Activated CD4-positive, alpha-beta T cell treated with anti-CD3 and anti-CD28 coated beads, Interleukin-2, amount 10 ng/mL, durations not matched to agents 7 days and 5 days (primary cell): ENCODE data around the gene EIF3B. TPM values are rescaled to one million over a fixed set of nuclear protein-coding genes. Genes with fewer than 3 reads are reported as not detected.
A peak's percentile ranks its signal among the peaks of the same experiment; 100 is the strongest.
"Not testable (repeated sequence)": the region's sequence is repeated elsewhere in the genome, so short reads cannot be mapped to it uniquely, and the experiment has no call there.

Experiments
- CTCF ChIA-PET: fragments of 350-600 bp; sonication (Branson Sonifier 250); formaldehyde crosslinking; loops from one replicate; lab custom pipeline; 2021; ENCODE audit warnings: antibody characterized with exemption; lab: Charles Lee
- POLR2A ChIA-PET: fragments of 350-600 bp; sonication (Branson Sonifier 250); formaldehyde crosslinking; loops from one replicate; lab custom pipeline; 2021; ENCODE audit warnings: antibody characterized with exemption; lab: Charles Lee
- DNase-seq: peaks from one replicate; pipeline ENCODE4 v3.0.0-alpha.2; 2020
- H3K27ac Mint-ChIP-seq: one replicate; pipeline ENCODE4 v1.8.0; 2021; ENCODE audit warnings: mild to moderate bottlenecking, moderate library complexity, mixed read lengths
- H3K27me3 Mint-ChIP-seq: one replicate; pipeline ENCODE4 v1.8.0; 2021; ENCODE audit warnings: mixed read lengths
- H3K36me3 Mint-ChIP-seq: one replicate; pipeline ENCODE4 v1.8.0; 2021; ENCODE audit warnings: low read depth, mixed read lengths
- H3K4me1 Mint-ChIP-seq: one replicate; pipeline ENCODE4 v1.8.0; 2021; ENCODE audit warnings: mixed read lengths
- H3K4me3 Mint-ChIP-seq: one replicate; pipeline ENCODE4 v1.8.0; 2021; ENCODE audit warnings: mild to moderate bottlenecking, moderate library complexity, mixed read lengths
- H3K9me3 Mint-ChIP-seq: one replicate; pipeline ENCODE4 v1.8.0; 2021; ENCODE audit warnings: mixed read lengths
- total RNA-seq, 2 experiments: library from RNA; stranded (reverse); gene quantifications; one replicate each; pipeline ENCODE4 v1.2.3, GENCODE V29; 2021

Gene EIF3B
- total RNA-seq, 2 experiments from 2014 or later: 148 to 158 TPM

GRCh38 chr7:2412587-2413201 lies 58.1 kb downstream of the EIF3B start:
- H3K9me3 Mint-ChIP-seq: no peaks in the 10 kb centered on the region
- CTCF ChIA-PET: interaction anchor here (1.1 to 1.3 kb wide), 2 partner anchors 10 kb away, joined by 3 to 5 read pairs; no protein-coding TSS in a partner anchor
- no peak overlapping the region for H3K27ac Mint-ChIP-seq
- peaks cover 66% of the 10 kb centered on the region for H3K4me1 Mint-ChIP-seq
- DNase-seq: no peak
- peaks cover 41% of the 10 kb centered on the region for H3K36me3 Mint-ChIP-seq
- no peaks in the 10 kb centered on the region for H3K27me3 Mint-ChIP-seq
- POLR2A ChIA-PET: no interaction called here
- H3K4me3 Mint-ChIP-seq: no peak overlapping the region

GRCh38 chr7:2416063-2416462 lies 61.4 kb downstream of the EIF3B start:
- H3K4me3 Mint-ChIP-seq: no peak overlapping the region
- H3K27me3 Mint-ChIP-seq: no peaks in the 10 kb centered on the region
- no peaks in the 10 kb centered on the region for H3K9me3 Mint-ChIP-seq
- POLR2A ChIA-PET: no interaction called here
- CTCF ChIA-PET: interaction anchor here (0.6 to 1.6 kb wide), 2 partner anchors 9 to 95 kb away, joined by 3 to 4 read pairs; no protein-coding TSS in a partner anchor
- peaks cover 31% of the 10 kb centered on the region for H3K36me3 Mint-ChIP-seq
- H3K27ac Mint-ChIP-seq: no peak overlapping the region
- H3K4me1 Mint-ChIP-seq: peaks cover 54% of the 10 kb centered on the region
- no peak for DNase-seq

GRCh38 chr7:2416650-2417049 lies 62.0 kb downstream of the EIF3B start:
- peaks cover 53% of the 10 kb centered on the region for H3K4me1 Mint-ChIP-seq
- H3K9me3 Mint-ChIP-seq: no peaks in the 10 kb centered on the region
- H3K27me3 Mint-ChIP-seq: no peaks in the 10 kb centered on the region
- ChIA-PET CTCF (interaction anchor here (0.9 to 1.6 kb wide), 2 partner anchors 9 to 960 kb away, joined by 3 to 4 read pairs; no protein-coding TSS in a partner anchor), POLR2A (no interaction called here)
- DNase-seq: no peak
- H3K4me3 Mint-ChIP-seq: no peak overlapping the region
- H3K36me3 Mint-ChIP-seq: peaks cover 31% of the 10 kb centered on the region
- H3K27ac Mint-ChIP-seq: no peak overlapping the region

GRCh38 chr7:2417178-2417577 lies 62.6 kb downstream of the EIF3B start:
- POLR2A ChIA-PET, H3K4me3 Mint-ChIP-seq, H3K27me3 Mint-ChIP-seq, DNase-seq, H3K9me3 Mint-ChIP-seq, H3K27ac Mint-ChIP-seq: not testable (repeated sequence)
- peaks cover 51% of the 10 kb centered on the region for H3K4me1 Mint-ChIP-seq
- CTCF ChIA-PET: interaction anchor here (0.9 kb wide), 1 partner anchor 960 kb away, joined by 3 read pairs; no protein-coding TSS in a partner anchor
- H3K36me3 Mint-ChIP-seq: peaks cover 33% of the 10 kb centered on the region

- CTCF ChIA-PET: interaction anchor here (1.2 kb wide), 1 partner anchor 12 kb away, joined by 4 read pairs; no protein-coding TSS in a partner anchor
- no peaks in the 10 kb centered on the region for H3K9me3 Mint-ChIP-seq
- no peaks in the 10 kb centered on the region for H3K27me3 Mint-ChIP-seq
- H3K27ac Mint-ChIP-seq: peak overlapping the region; percentile 75
- POLR2A ChIA-PET: interaction anchor here (0.5 kb wide), 1 partner anchor 142 kb away, joined by 8 read pairs; no protein-coding TSS in a partner anchor
- DNase-seq: peak; percentile 48
- H3K4me3 Mint-ChIP-seq: peak overlapping the region; percentile 26
- peaks cover 30% of the 10 kb centered on the region for H3K36me3 Mint-ChIP-seq
- peaks cover 44% of the 10 kb centered on the region for H3K4me1 Mint-ChIP-seq
Measured at GRCh38 chr7:2417981-2418481, 63.4 kb downstream of the EIF3B start.

GRCh38 chr7:2420216-2420933 lies 65.7 kb downstream of the EIF3B start:
- ChIA-PET CTCF (interaction anchor here (0.6 to 0.7 kb wide), 5 partner anchors 21 to 477 kb away, joined by 3 to 5 read pairs (median 4); no protein-coding TSS in a partner anchor), POLR2A (no interaction called here)
- no peaks in the 10 kb centered on the region for H3K9me3 Mint-ChIP-seq
- no peak for DNase-seq
- H3K4me3 Mint-ChIP-seq: no peak overlapping the region
- peaks cover 20% of the 10 kb centered on the region for H3K36me3 Mint-ChIP-seq
- no peak overlapping the region for H3K27ac Mint-ChIP-seq
- peaks cover 42% of the 10 kb centered on the region for H3K4me1 Mint-ChIP-seq
- no peaks in the 10 kb centered on the region for H3K27me3 Mint-ChIP-seq

- CTCF ChIA-PET: interaction anchor here (0.9 to 1.4 kb wide), 3 partner anchors 9 to 288 kb away, joined by 3 to 5 read pairs (median 5); no protein-coding TSS in a partner anchor
- peaks cover 33% of the 10 kb centered on the region for H3K4me1 Mint-ChIP-seq
- H3K27ac Mint-ChIP-seq: no peak overlapping the region
- no peak overlapping the region for H3K4me3 Mint-ChIP-seq
- H3K27me3 Mint-ChIP-seq: no peaks in the 10 kb centered on the region
- POLR2A ChIA-PET: no interaction called here
- no peaks in the 10 kb centered on the region for H3K9me3 Mint-ChIP-seq
- DNase-seq: no peak
- H3K36me3 Mint-ChIP-seq: peaks cover 16% of the 10 kb centered on the region
Measured at GRCh38 chr7:2421943-2422310, 67.3 kb downstream of the EIF3B start.

GRCh38 chr7:2425749-2426148 lies 71.1 kb downstream of the EIF3B start:
- Mint-ChIP-seq H3K27ac (no peak overlapping the region), H3K4me1 (peaks cover 30% of the 10 kb centered on the region), H3K9me3 (peaks cover 3% of the 10 kb centered on the region), H3K27me3 (no peaks in the 10 kb centered on the region), H3K36me3 (peaks cover 15% of the 10 kb centered on the region), H3K4me3 (no peak overlapping the region)
- CTCF ChIA-PET: interaction anchor here (0.7 to 0.8 kb wide), 3 partner anchors 43 to 311 kb away, joined by 3 read pairs; no protein-coding TSS in a partner anchor
- POLR2A ChIA-PET: no interaction called here
- no peak for DNase-seq

Other genes with a start within 250 kb of the EIF3B start
- gene MAD1L1, start 121.9 kb upstream of the EIF3B start, total RNA-seq: 100 to 1,000 TPM; 125 to 127 TPM
- gene MRM2, start 112.6 kb upstream of the EIF3B start, total RNA-seq: 10 to 100 TPM; 28.6 to 28.8 TPM
- gene NUDT1, start 112.6 kb upstream of the EIF3B start, total RNA-seq: 100 to 1,000 TPM in 1 of 2 experiments, 10 to 100 TPM in 1; 77.4 to 104 TPM
- gene SNX8, start 40.4 kb upstream of the EIF3B start, total RNA-seq: 10 to 100 TPM; 27.2 to 28.0 TPM
- gene CHST12, start 48.8 kb downstream of the EIF3B start, total RNA-seq: 10 to 100 TPM; 40.7 to 44.8 TPM
- gene GRIFIN, start 121.6 kb downstream of the EIF3B start, total RNA-seq: not detected
- gene LFNG, start 164.9 kb downstream of the EIF3B start, total RNA-seq: 100 to 1,000 TPM in 1 of 2 experiments, 10 to 100 TPM in 1; 93.3 to 109 TPM
- gene BRAT1, start 200.7 kb downstream of the EIF3B start, total RNA-seq: 10 to 100 TPM; 40.0 to 43.9 TPM
- gene IQCE, start 204.2 kb downstream of the EIF3B start, total RNA-seq: 10 to 100 TPM; 13.8 to 15.5 TPM